22Rv1 (cell line): ENCODE measurements around the gene ARL8B.

Source experiments
- CTCF ChIP-seq: fragments of 450-650 bp; IDR thresholded peaks from 2 replicates; pipeline ENCODE4 v1.5.1; 2017; ENCODE audit warnings: mild to moderate bottlenecking
- ZFX ChIP-seq: fragments of 450-650 bp; IDR thresholded peaks from 2 replicates; pipeline ENCODE4 v1.6.1; 2017; ENCODE audit warnings: antibody characterized with exemption, borderline replicate concordance

DNA sequence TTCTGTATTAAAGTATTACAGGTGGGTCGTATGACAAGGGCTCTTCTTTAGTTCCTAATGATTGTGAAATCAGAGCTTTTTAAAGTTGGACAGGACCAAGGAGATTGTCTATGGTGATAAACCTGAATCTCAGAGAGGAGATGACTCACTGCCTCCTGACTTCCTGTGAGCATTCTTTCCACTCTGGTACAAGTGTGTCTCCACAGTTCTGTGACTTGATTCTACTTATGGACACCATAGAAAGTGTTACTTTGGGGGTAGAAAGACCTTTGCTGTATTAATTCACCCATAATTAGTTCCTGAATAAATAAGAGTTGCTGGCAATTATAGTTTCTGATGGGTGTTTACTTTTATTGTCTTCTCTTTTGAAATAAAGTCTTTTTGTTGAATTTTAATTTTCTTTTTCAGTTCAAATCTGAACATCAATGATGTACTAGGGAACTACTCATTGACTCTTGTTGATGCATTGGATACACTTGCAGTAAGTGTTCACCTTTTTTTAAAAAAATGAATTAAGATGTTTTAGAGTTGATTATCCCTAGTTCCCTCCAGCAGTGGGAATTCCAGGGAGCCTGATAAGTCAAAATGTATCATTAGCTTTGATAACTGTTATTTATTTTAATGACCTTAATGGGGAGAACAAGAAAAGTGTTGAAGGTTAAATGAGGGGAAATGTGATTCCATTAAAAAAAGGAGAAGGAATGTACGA, 72.9 kb downstream of the ARL8B start:
- no peak for TF ChIP-seq CTCF
- TF ChIP-seq ZFX: no peak
